ENCODE data around the gene DUSP10. TPM values are rescaled to one million over a fixed set of nuclear protein-coding genes. Genes with fewer than 3 reads are reported as not detected.

The DUSP10 gene
- total RNA-seq, 1 donor from 2014 or later: 10.2 TPM

- Mint-ChIP-seq H3K4me3 (ENCODE audit: low read depth) (no peak overlapping the region), H3K27me3 (no peaks in the 10 kb centered on the region), H3K4me1 (ENCODE audit: low read depth) (peaks cover 15% of the 10 kb centered on the region), H3K27ac (no peak overlapping the region), H3K36me3 (ENCODE audit: insufficient read depth) (no peaks in the 10 kb centered on the region), H3K9me3 (ENCODE audit: low read depth) (no peaks in the 10 kb centered on the region)
- TF ChIP-seq CTCF (IDR thresholded peaks at IDR 0.05; ENCODE audit: unreplicated experiment): no peak
- DNase-seq (ENCODE audit: low spot score, unreplicated experiment): no peak
Measured at GRCh38 chr1:221778535-221779142, 36.8 kb upstream of the DUSP10 start.

GRCh38 chr1:221778125-221778524, 36.2 kb upstream of the DUSP10 start:
- Mint-ChIP-seq H3K27ac (no peak overlapping the region), H3K27me3 (no peaks in the 10 kb centered on the region), H3K4me1 (ENCODE audit: low read depth) (peaks cover 15% of the 10 kb centered on the region), H3K9me3 (ENCODE audit: low read depth) (no peaks in the 10 kb centered on the region), H3K4me3 (ENCODE audit: low read depth) (no peak overlapping the region), H3K36me3 (ENCODE audit: insufficient read depth) (no peaks in the 10 kb centered on the region)
- no peak for TF ChIP-seq CTCF (IDR thresholded peaks at IDR 0.05; ENCODE audit: unreplicated experiment)
- no peak for DNase-seq (ENCODE audit: low spot score, unreplicated experiment)

GRCh38 chr1:221777431-221778072, 35.7 kb upstream of the DUSP10 start:
- Mint-ChIP-seq H3K4me1 (ENCODE audit: low read depth) (peaks cover 11% of the 10 kb centered on the region), H3K9me3 (ENCODE audit: low read depth) (no peaks in the 10 kb centered on the region), H3K27me3 (no peaks in the 10 kb centered on the region), H3K36me3 (ENCODE audit: insufficient read depth) (no peaks in the 10 kb centered on the region), H3K4me3 (ENCODE audit: low read depth) (no peak overlapping the region), H3K27ac (no peak overlapping the region)
- no peak for DNase-seq (ENCODE audit: low spot score, unreplicated experiment)
- no peak for TF ChIP-seq CTCF (IDR thresholded peaks at IDR 0.05; ENCODE audit: unreplicated experiment)

- Mint-ChIP-seq H3K27ac (no peak overlapping the region), H3K4me1 (ENCODE audit: low read depth) (peaks cover 10% of the 10 kb centered on the region), H3K36me3 (ENCODE audit: insufficient read depth) (no peaks in the 10 kb centered on the region), H3K27me3 (no peaks in the 10 kb centered on the region), H3K9me3 (ENCODE audit: low read depth) (no peaks in the 10 kb centered on the region), H3K4me3 (ENCODE audit: low read depth) (no peak overlapping the region)
- no peak for TF ChIP-seq CTCF (IDR thresholded peaks at IDR 0.05; ENCODE audit: unreplicated experiment)
- no peak for DNase-seq (ENCODE audit: low spot score, unreplicated experiment)
Measured at GRCh38 chr1:221776495-221777301, 34.8 kb upstream of the DUSP10 start.

- H3K9me3 Mint-ChIP-seq (ENCODE audit: low read depth): no peaks in the 10 kb centered on the region
- no peak overlapping the region for H3K4me3 Mint-ChIP-seq (ENCODE audit: low read depth)
- H3K36me3 Mint-ChIP-seq (ENCODE audit: insufficient read depth): no peaks in the 10 kb centered on the region
- no peak for TF ChIP-seq CTCF (IDR thresholded peaks at IDR 0.05; ENCODE audit: unreplicated experiment)
- peaks cover 10% of the 10 kb centered on the region for H3K4me1 Mint-ChIP-seq (ENCODE audit: low read depth)
- no peak for DNase-seq (ENCODE audit: low spot score, unreplicated experiment)
- no peaks in the 10 kb centered on the region for H3K27me3 Mint-ChIP-seq
- no peak overlapping the region for H3K27ac Mint-ChIP-seq
Measured at GRCh38 chr1:221775206-221775605, 33.3 kb upstream of the DUSP10 start.

All from progenitor cell of endocrine pancreas (in vitro differentiated cells).